ENCODE results near the gene ZNF574.

The ZNF574 gene

GRCh38 chr19:42045575-42045974, 30.4 kb upstream of the ZNF574 start:
- Histone ChIP-seq H2AFZ (ENCODE audit: low read depth, low read length) (no peak overlapping the region), H4K20me1 (ENCODE audit: insufficient read depth, low read length) (no peaks in the 10 kb centered on the region), H3K79me2 (ENCODE audit: low read length) (no peaks in the 10 kb centered on the region), H3K27ac (ENCODE audit: low read length) (no peak overlapping the region), H3K9me3 (ENCODE audit: insufficient read depth, low read length) (no peaks in the 10 kb centered on the region), H3K36me3 (replicated peaks; ENCODE audit: low read depth, low read length) (no peaks in the 10 kb centered on the region), H3K4me1 (ENCODE audit: low read length) (no peaks in the 10 kb centered on the region), H3K4me2 (ENCODE audit: low read length) (no peak overlapping the region), H3K27me3 (ENCODE audit: low read depth, low read length) (peaks cover 29% of the 10 kb centered on the region), H3K4me3 (ENCODE audit: low read length) (no peak overlapping the region), H3K9ac (ENCODE audit: low read length) (no peak overlapping the region)
- no peak for TF ChIP-seq EZH2phosphoT487 (IDR thresholded peaks at IDR 0.05; ENCODE audit: low read depth)
- TF ChIP-seq, protein P1, sequence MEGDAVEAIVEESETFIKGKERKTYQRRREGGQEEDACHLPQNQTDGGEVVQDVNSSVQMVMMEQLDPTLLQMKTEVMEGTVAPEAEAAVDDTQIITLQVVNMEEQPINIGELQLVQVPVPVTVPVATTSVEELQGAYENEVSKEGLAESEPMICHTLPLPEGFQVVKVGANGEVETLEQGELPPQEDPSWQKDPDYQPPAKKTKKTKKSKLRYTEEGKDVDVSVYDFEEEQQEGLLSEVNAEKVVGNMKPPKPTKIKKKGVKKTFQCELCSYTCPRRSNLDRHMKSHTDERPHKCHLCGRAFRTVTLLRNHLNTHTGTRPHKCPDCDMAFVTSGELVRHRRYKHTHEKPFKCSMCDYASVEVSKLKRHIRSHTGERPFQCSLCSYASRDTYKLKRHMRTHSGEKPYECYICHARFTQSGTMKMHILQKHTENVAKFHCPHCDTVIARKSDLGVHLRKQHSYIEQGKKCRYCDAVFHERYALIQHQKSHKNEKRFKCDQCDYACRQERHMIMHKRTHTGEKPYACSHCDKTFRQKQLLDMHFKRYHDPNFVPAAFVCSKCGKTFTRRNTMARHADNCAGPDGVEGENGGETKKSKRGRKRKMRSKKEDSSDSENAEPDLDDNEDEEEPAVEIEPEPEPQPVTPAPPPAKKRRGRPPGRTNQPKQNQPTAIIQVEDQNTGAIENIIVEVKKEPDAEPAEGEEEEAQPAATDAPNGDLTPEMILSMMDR (IDR thresholded peaks at IDR 0.05; ENCODE audit: low read depth, low read length): no peak

- Histone ChIP-seq H3K4me2 (ENCODE audit: low read length) (peak overlapping the region; percentile 40), H3K27me3 (ENCODE audit: low read depth, low read length) (peaks cover 23% of the 10 kb centered on the region), H3K9me3 (ENCODE audit: insufficient read depth, low read length) (no peaks in the 10 kb centered on the region), H3K27ac (ENCODE audit: low read length) (no peak overlapping the region), H3K79me2 (ENCODE audit: low read length) (no peaks in the 10 kb centered on the region), H4K20me1 (ENCODE audit: insufficient read depth, low read length) (no peaks in the 10 kb centered on the region), H3K4me1 (ENCODE audit: low read length) (no peaks in the 10 kb centered on the region), H2AFZ (ENCODE audit: low read depth, low read length) (0 out of 2 replicates have a peak overlapping the region, but pooled peaks have one; percentile 20), H3K4me3 (ENCODE audit: low read length) (peak overlapping the region; percentile 13), H3K36me3 (replicated peaks; ENCODE audit: low read depth, low read length) (no peaks in the 10 kb centered on the region), H3K9ac (ENCODE audit: low read length) (no peak overlapping the region)
- TF ChIP-seq, protein P1 (IDR thresholded peaks at IDR 0.05; ENCODE audit: low read depth, low read length): no peak
- TF ChIP-seq EZH2phosphoT487 (IDR thresholded peaks at IDR 0.05; ENCODE audit: low read depth): no peak
These were observed 27.0 kb upstream of the ZNF574 start for GRCh38 chr19:42048992-42049391.

DNA sequence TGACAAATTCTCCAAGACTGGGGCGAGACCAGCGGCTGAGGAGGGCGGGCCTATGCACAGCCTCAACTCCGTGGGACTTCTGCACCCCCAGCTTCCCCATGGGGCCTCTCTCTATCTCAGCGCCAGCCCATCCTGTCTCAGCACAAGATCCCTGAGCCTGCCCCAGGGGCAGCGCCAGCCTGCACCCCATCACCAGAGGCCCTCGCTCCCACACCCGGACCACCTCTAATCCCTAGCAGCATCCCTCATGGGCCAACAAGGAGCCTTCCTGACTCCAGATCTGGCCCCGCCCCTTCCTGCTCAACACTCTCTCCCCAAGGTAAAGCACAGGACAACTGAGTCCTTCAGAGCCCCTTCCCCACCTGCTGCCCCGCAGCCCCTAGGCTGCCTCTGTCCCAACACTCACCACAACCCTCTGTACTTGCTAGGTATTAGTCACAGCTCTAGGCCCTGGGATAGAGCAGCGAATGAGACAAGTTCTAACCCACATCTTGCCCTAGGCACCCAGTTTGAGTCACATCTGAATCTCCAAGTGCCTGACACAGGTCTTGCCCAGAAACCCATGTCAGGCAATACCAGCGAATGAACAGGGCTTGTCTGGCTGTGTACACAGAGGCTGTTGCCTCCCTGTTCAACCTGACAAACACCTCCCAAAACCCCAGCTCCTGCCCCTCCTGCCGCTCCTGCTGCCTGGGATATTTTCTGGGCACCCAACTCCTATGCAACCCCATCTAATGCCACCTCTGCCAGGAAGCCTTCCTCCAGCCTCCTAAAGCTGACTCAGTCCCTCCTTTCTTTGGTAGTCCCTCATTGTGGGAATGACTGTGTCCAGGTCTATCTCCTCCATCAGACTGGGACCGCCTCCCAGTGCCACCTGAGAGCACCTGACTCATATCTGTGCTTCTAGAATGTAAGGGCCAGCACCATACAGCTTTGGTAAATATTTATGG, 24.5 kb upstream of the ZNF574 start:
- no peaks in the 10 kb centered on the region for H4K20me1 ChIP-seq (ENCODE audit: insufficient read depth, low read length)
- H3K79me2 ChIP-seq (ENCODE audit: low read length): no peaks in the 10 kb centered on the region
- H3K9ac ChIP-seq (ENCODE audit: low read length): no peak overlapping the region
- peaks cover 5% of the 10 kb centered on the region; the same call in 1 of the 2 replicates for H3K27me3 ChIP-seq (ENCODE audit: low read depth, low read length)
- no peaks in the 10 kb centered on the region for H3K9me3 ChIP-seq (ENCODE audit: insufficient read depth, low read length)
- no peak overlapping the region for H3K27ac ChIP-seq (ENCODE audit: low read length)
- H3K4me3 ChIP-seq (ENCODE audit: low read length): no peak overlapping the region
- H3K4me2 ChIP-seq (ENCODE audit: low read length): no peak overlapping the region
- H3K4me1 ChIP-seq (ENCODE audit: low read length): no peaks in the 10 kb centered on the region
- TF ChIP-seq EZH2phosphoT487 (IDR thresholded peaks at IDR 0.05; ENCODE audit: low read depth): no peak
- TF ChIP-seq, protein P1 (IDR thresholded peaks at IDR 0.05; ENCODE audit: low read depth, low read length): no peak
- H2AFZ ChIP-seq (ENCODE audit: low read depth, low read length): no peak overlapping the region
- no peaks in the 10 kb centered on the region for H3K36me3 ChIP-seq (replicated peaks; ENCODE audit: low read depth, low read length)

GRCh38 chr19:42052241-42052863, 23.6 kb upstream of the ZNF574 start:
- Histone ChIP-seq H3K9me3 (ENCODE audit: insufficient read depth, low read length) (no peaks in the 10 kb centered on the region), H4K20me1 (ENCODE audit: insufficient read depth, low read length) (no peaks in the 10 kb centered on the region), H3K27me3 (ENCODE audit: low read depth, low read length) (peaks cover 2% of the 10 kb centered on the region; the same call in 1 of the 2 replicates), H2AFZ (ENCODE audit: low read depth, low read length) (no peak overlapping the region), H3K9ac (ENCODE audit: low read length) (no peak overlapping the region), H3K4me3 (ENCODE audit: low read length) (no peak overlapping the region), H3K4me1 (ENCODE audit: low read length) (no peaks in the 10 kb centered on the region), H3K79me2 (ENCODE audit: low read length) (no peaks in the 10 kb centered on the region), H3K4me2 (ENCODE audit: low read length) (no peak overlapping the region), H3K36me3 (replicated peaks; ENCODE audit: low read depth, low read length) (no peaks in the 10 kb centered on the region), H3K27ac (ENCODE audit: low read length) (no peak overlapping the region)
- no peak for TF ChIP-seq EZH2phosphoT487 (IDR thresholded peaks at IDR 0.05; ENCODE audit: low read depth)
- TF ChIP-seq, protein P1 (IDR thresholded peaks at IDR 0.05; ENCODE audit: low read depth, low read length): no peak
